Left colon (tissue), 2 donors: ENCODE results near the gene MAP4K2. TPM values are rescaled to one million over a fixed set of nuclear protein-coding genes. Genes with fewer than 3 reads are reported as not detected.
A peak's percentile ranks its signal among the peaks of the same experiment; 100 is the strongest.

Source experiments
- ATAC-seq: fragments of 200-7000 bp; cut with Tn5 transposase; one replicate; pipeline ENCODE4 v1.9.1; 2020; ENCODE audit warnings: mild to moderate bottlenecking, moderate library complexity
- DNase-seq, 2 donors: peaks; one replicate each; pipeline ENCODE4 v3.0.0-alpha.2; 2020
- intact Hi-C, 2 donors: fragments of 100-400 bp; cut with DNase I in 1 of 2; cut with micrococcal nuclease in 1 of 2; formaldehyde crosslinking; loops; one replicate each; pipeline versions ENCODE4 v1.11.2 to v1.14.0; 2022; cut with DNase I, micrococcal nuclease
- total RNA-seq, 2 donors: library from RNA; stranded (reverse); fragmentation: NEBNext Ultra II Directional; extraction: Animal tissue kit (Norgen Biotek cat#: 25700); gene quantifications; one replicate each; pipeline ENCODE4 v1.2.1, GENCODE V29; 2021
- donor health status: DM: no; HTN: no; CAD: no.
- donor health status: DM: yes; HTN: yes; CAD: no.

Gene MAP4K2
- total RNA-seq, 2 donors from 2014 or later = 7.3 to 13.9 TPM

GRCh38 chr11:64799256-64799622, 3.8 kb downstream of the MAP4K2 start:
- intact Hi-C loops = no loop called here
- no peak for DNase-seq
- no peak for ATAC-seq

GRCh38 chr11:64796757-64797541, 6.1 kb downstream of the MAP4K2 start:
- ATAC-seq (no peak), DNase-seq (no peak)
- intact Hi-C loops = no loop called here

GRCh38 chr11:64796047-64796756, 6.8 kb downstream of the MAP4K2 start:
- DNase-seq = no peak
- intact Hi-C loops = no loop called here
- ATAC-seq = no peak

- no peak for ATAC-seq
- DNase-seq = no peak
- intact Hi-C loops = no loop called here
Observed at GRCh38 chr11:64794526-64794925, 8.5 kb downstream of the MAP4K2 start.

- ATAC-seq (no peak), DNase-seq (no peak)
- intact Hi-C loops = no loop called here
Observed at GRCh38 chr11:64793271-64794160, 9.5 kb downstream of the MAP4K2 start.

GRCh38 chr11:64792482-64792881, 10.5 kb downstream of the MAP4K2 start:
- ATAC-seq = no peak
- no peak for DNase-seq
- intact Hi-C loops = no loop called here

GRCh38 chr11:64791781-64792291, 11.2 kb downstream of the MAP4K2 start:
- no peak for ATAC-seq
- intact Hi-C loops = no loop called here
- DNase-seq = no peak

GRCh38 chr11:64790205-64791095, 12.6 kb downstream of the MAP4K2 start:
- intact Hi-C loops = no loop called here
- no peak for DNase-seq
- ATAC-seq = no peak

- peak in 1 of 2 donors; percentile 18 for DNase-seq
- no peak for ATAC-seq
- intact Hi-C loops = no loop called here
Observed at GRCh38 chr11:64789331-64790204, 13.4 kb downstream of the MAP4K2 start.

- DNase-seq = peak in 1 of 2 donors; percentile 18
- ATAC-seq = no peak
- intact Hi-C loops = no loop called here
Observed at GRCh38 chr11:64788321-64789215, 14.4 kb downstream of the MAP4K2 start.

GRCh38 chr11:64787526-64788320, 15.3 kb downstream of the MAP4K2 start:
- DNase-seq = peak; percentile 63 to 88
- ATAC-seq = peak; percentile 67
- intact Hi-C loops = no loop called here

- peak in 1 of 2 donors; percentile 23 for DNase-seq
- intact Hi-C loops = no loop called here
- ATAC-seq = no peak
Observed at GRCh38 chr11:64786308-64786707, 16.7 kb downstream of the MAP4K2 start.

- ATAC-seq (peak; percentile 82), DNase-seq (peak in 1 of 2 donors; percentile 28)
- intact Hi-C loops = no loop called here
Observed at GRCh38 chr11:64784813-64785581, 18.0 kb downstream of the MAP4K2 start.

GRCh38 chr11:64778473-64779298, 24.3 kb downstream of the MAP4K2 start, which contains the start of gene SF1:
TSS of gene SF1 (minus strand) at chr11:64778542. CDS start at chr11:64778392, 150 bp downstream.
- DNase-seq (peak; percentile 98 to 99), ATAC-seq (peak; percentile 84)
- intact Hi-C loops = no loop called here
